CD14-positive monocyte (primary cell): ENCODE results near the gene CHRNA3. TPM values are rescaled to one million over a fixed set of nuclear protein-coding genes. Genes with fewer than 3 reads are reported as not detected.

ENCODE experiments used
- DNase-seq, 3 donors: peaks; one replicate each; pipeline ENCODE4 v3.0.0-alpha.2; 2011 to 2022
- H2AFZ ChIP-seq: 2 replicates; pipeline ENCODE4 v1.6.0; 2012; ENCODE audit warnings: mild to moderate bottlenecking, low read depth, low read length, inconsistent platforms; ENCODE audit not compliant: insufficient read depth, poor library complexity, severe bottlenecking
- H3K27ac ChIP-seq, 2 donors: 1 replicate in 1 of 2; 2 replicates in 1 of 2; pipeline ENCODE4 v1.5.1; 2012 to 2013; ENCODE audit warnings: low read length in 2 of 2, control low read depth in 1 of 2, inconsistent platforms in 1 of 2, low read depth in 1 of 2, mild to moderate bottlenecking in 1 of 2
- H3K27me3 ChIP-seq, 2 donors: one replicate each; pipeline versions ENCODE4 v1.6.0 to v1.6.1; 2011 to 2013; ENCODE audit warnings: low read length in 2 of 2; ENCODE audit not compliant: control insufficient read depth in 2 of 2, insufficient read depth in 2 of 2
- H3K36me3 ChIP-seq, 2 donors: replicated peaks in 1 of 2; 1 replicate in 1 of 2; 2 replicates in 1 of 2; pipeline versions ENCODE4 v1.5.1 to v1.6.1; 2012 to 2013; ENCODE audit warnings: low read length in 2 of 2, control low read depth in 1 of 2, inconsistent platforms in 1 of 2, mild to moderate bottlenecking in 1 of 2; ENCODE audit not compliant: insufficient read depth in 2 of 2, control insufficient read depth in 1 of 2
- H3K4me1 ChIP-seq, 2 donors: 1 replicate in 1 of 2; 2 replicates in 1 of 2; pipeline versions ENCODE4 v1.5.1 to v1.6.1; 2012 to 2013; ENCODE audit warnings: low read length in 2 of 2, control low read depth in 1 of 2, inconsistent platforms in 1 of 2, mild to moderate bottlenecking in 1 of 2, moderate library complexity in 1 of 2; ENCODE audit not compliant: insufficient read depth in 2 of 2, control insufficient read depth in 1 of 2
- H3K4me2 ChIP-seq: replicated peaks from 2 replicates; pipeline ENCODE3; 2012; ENCODE audit warnings: low read length, moderate library complexity, mild to moderate bottlenecking; ENCODE audit not compliant: poor library complexity, severe bottlenecking; ENCODE audit errors: extremely low read depth
- H3K4me3 ChIP-seq, 3 experiments: fragments of 200-600 bp in 1 of 3; sonication (generic) in 1 of 3; replicated peaks in 1 of 3; 1 replicate in 2 of 3; 2 replicates in 1 of 3; pipeline ENCODE4 v1.5.1; 2011 to 2013; ENCODE audit warnings: low read length in 3 of 3, mild to moderate bottlenecking in 3 of 3, control low read depth in 2 of 3, low read depth in 2 of 3, inconsistent platforms in 1 of 3, moderate library complexity in 1 of 3
- H3K79me2 ChIP-seq: 2 replicates; pipeline ENCODE4 v1.6.0; 2012; ENCODE audit warnings: mild to moderate bottlenecking, control low read depth, inconsistent platforms, low read length, moderate library complexity; ENCODE audit not compliant: insufficient read depth
- H3K9ac ChIP-seq: 2 replicates; pipeline ENCODE4 v1.6.0; 2017; ENCODE audit warnings: low read length, mild to moderate bottlenecking; ENCODE audit not compliant: insufficient read depth, poor library complexity, severe bottlenecking
- H3K9me3 ChIP-seq, 2 donors: replicated peaks in 1 of 2; 1 replicate in 1 of 2; 2 replicates in 1 of 2; pipeline versions ENCODE4 v1.5.1 to v1.6.1; 2012 to 2013; ENCODE audit warnings: low read length in 2 of 2, control low read depth in 1 of 2; ENCODE audit not compliant: control insufficient read depth in 1 of 2, insufficient read depth in 1 of 2
- H4K20me1 ChIP-seq: 2 replicates; pipeline ENCODE4 v1.6.0; 2012; ENCODE audit warnings: mild to moderate bottlenecking, low read length, control low read depth, moderate library complexity; ENCODE audit not compliant: insufficient read depth
- H3K27ac Mint-ChIP-seq, 7 donors: one replicate each; pipeline ENCODE4 v1.8.0; 2020; ENCODE audit warnings: mild to moderate bottlenecking in 7 of 7, mixed read lengths in 7 of 7, moderate library complexity in 6 of 7, inconsistent platforms in 2 of 7
- H3K27me3 Mint-ChIP-seq, 3 donors: one replicate each; pipeline ENCODE4 v1.8.0; 2021 to 2022; ENCODE audit warnings: low read depth in 3 of 3, mild to moderate bottlenecking in 3 of 3, mixed read lengths in 3 of 3, moderate library complexity in 3 of 3, inconsistent platforms in 1 of 3
- H3K36me3 Mint-ChIP-seq, 2 donors: one replicate each; pipeline ENCODE4 v1.8.0; 2020; ENCODE audit warnings: mixed read lengths in 2 of 2, inconsistent platforms in 1 of 2, mild to moderate bottlenecking in 1 of 2
- H3K4me1 Mint-ChIP-seq: one replicate; pipeline ENCODE4 v1.8.0; 2020; ENCODE audit warnings: mild to moderate bottlenecking, mixed read lengths
- H3K4me3 Mint-ChIP-seq, 2 donors: one replicate each; pipeline ENCODE4 v1.8.0; 2020; ENCODE audit warnings: mild to moderate bottlenecking in 2 of 2, mixed read lengths in 2 of 2, moderate library complexity in 1 of 2
- H3K9me3 Mint-ChIP-seq, 7 donors: one replicate each; pipeline ENCODE4 v1.8.0; 2020 to 2022; ENCODE audit warnings: mixed read lengths in 7 of 7, mild to moderate bottlenecking in 6 of 7, moderate library complexity in 6 of 7, inconsistent platforms in 2 of 7
- CTCF ChIP-seq: fragments of 200-600 bp; IDR thresholded peaks from one replicate; pipeline ENCODE4 v1.8.0; 2022; ENCODE audit warnings: antibody characterized with exemption, mild to moderate bottlenecking
- WGBS: methylation state at CpG from one replicate; pipeline ENCODE4 v1.1.5; 2013; ENCODE audit warnings: missing lambda C conversion rate; ENCODE audit not compliant: insufficient coverage; 5-methylcytosine and 5-hydroxymethylcytosine counted together
- intact Hi-C, 2 donors: fragments of 100-400 bp; cut with micrococcal nuclease; formaldehyde crosslinking; loops; one replicate each; pipeline versions ENCODE4 v1.15.0 to v1.15.1; 2023
- polyA plus RNA-seq, 3 donors: library from polyadenylated mRNA; depleted of rRNA in 1 of 3; unstranded in 2 of 3; stranded (reverse) in 1 of 3; fragments of 300-500 nt in 2 of 3; fragments of >200 nt in 1 of 3; fragmentation: Illumina TruSeq in 2 of 3; gene quantifications; 1 replicate in 2 of 3; 2 replicates in 1 of 3; pipeline ENCODE4 v1.2.3, GENCODE V29; 2012 to 2021

CHRNA3 gene
- polyA plus RNA-seq, 3 donors = not detected

- intact Hi-C loops = no loop called here
- H3K27me3 ChIP-seq = no peaks in the 10 kb centered on the region
- no peaks in the 10 kb centered on the region for H3K36me3 ChIP-seq
- H3K4me2 ChIP-seq = no peak overlapping the region
- H3K4me3 ChIP-seq = no peak overlapping the region
- no peak overlapping the region for H2AFZ ChIP-seq
- peaks cover 0 to 1% (median 0%) of the 10 kb centered on the region in 7 donors for H3K9me3 Mint-ChIP-seq
- H4K20me1 ChIP-seq = no peaks in the 10 kb centered on the region
- no peak for DNase-seq
- H3K27ac Mint-ChIP-seq = no peak overlapping the region
- no peak overlapping the region for H3K27ac ChIP-seq
- no peak for TF ChIP-seq CTCF
- no peak overlapping the region for H3K9ac ChIP-seq
- H3K36me3 Mint-ChIP-seq = no peaks in the 10 kb centered on the region
- H3K9me3 ChIP-seq = no peaks in the 10 kb centered on the region
- no peaks in the 10 kb centered on the region for H3K4me1 Mint-ChIP-seq
- no peak overlapping the region for H3K4me3 Mint-ChIP-seq
- peaks cover 0 to 9% (median 2%) of the 10 kb centered on the region in 3 donors for H3K27me3 Mint-ChIP-seq
- no peaks in the 10 kb centered on the region for H3K79me2 ChIP-seq
- H3K4me1 ChIP-seq = no peaks in the 10 kb centered on the region
These were observed 21.6 kb downstream of the CHRNA3 start for GRCh38 chr15:78599189-78599588.

GRCh38 chr15:78598348-78598747 lies 22.4 kb downstream of the CHRNA3 start:
- Histone ChIP-seq H3K79me2 (no peaks in the 10 kb centered on the region), H3K27ac (no peak overlapping the region), H3K36me3 (no peaks in the 10 kb centered on the region), H3K9ac (no peak overlapping the region), H3K27me3 (no peaks in the 10 kb centered on the region), H3K4me3 (no peak overlapping the region), H2AFZ (no peak overlapping the region), H4K20me1 (no peaks in the 10 kb centered on the region), H3K4me1 (no peaks in the 10 kb centered on the region), H3K4me2 (no peak overlapping the region), H3K9me3 (no peaks in the 10 kb centered on the region)
- WGBS = 76% methylated on average over 2 of the region's 3 CpGs
- no peak for TF ChIP-seq CTCF
- Mint-ChIP-seq H3K27ac (no peak overlapping the region), H3K36me3 (no peaks in the 10 kb centered on the region), H3K4me3 (no peak overlapping the region), H3K9me3 (peaks cover 0 to 1% (median 0%) of the 10 kb centered on the region in 7 donors), H3K27me3 (peaks cover 0 to 5% (median 2%) of the 10 kb centered on the region in 3 donors), H3K4me1 (no peaks in the 10 kb centered on the region)
- no peak for DNase-seq
- intact Hi-C loops = no loop called here
